Tracheal epithelial cell (primary cell): Measurements from ENCODE around the gene AP1M1. TPM values are rescaled to one million over a fixed set of nuclear protein-coding genes. Genes with fewer than 3 reads are reported as not detected.

Experiments
- total RNA-seq: library from RNA; depleted of rRNA; stranded (reverse); fragments of >200 nt; gene quantifications from 2 replicates; pipeline ENCODE4 v1.2.1, GENCODE V29; 2014

AP1M1 gene
- total RNA-seq = 21.3 and 37.8 TPM in 2 replicates

DNA sequence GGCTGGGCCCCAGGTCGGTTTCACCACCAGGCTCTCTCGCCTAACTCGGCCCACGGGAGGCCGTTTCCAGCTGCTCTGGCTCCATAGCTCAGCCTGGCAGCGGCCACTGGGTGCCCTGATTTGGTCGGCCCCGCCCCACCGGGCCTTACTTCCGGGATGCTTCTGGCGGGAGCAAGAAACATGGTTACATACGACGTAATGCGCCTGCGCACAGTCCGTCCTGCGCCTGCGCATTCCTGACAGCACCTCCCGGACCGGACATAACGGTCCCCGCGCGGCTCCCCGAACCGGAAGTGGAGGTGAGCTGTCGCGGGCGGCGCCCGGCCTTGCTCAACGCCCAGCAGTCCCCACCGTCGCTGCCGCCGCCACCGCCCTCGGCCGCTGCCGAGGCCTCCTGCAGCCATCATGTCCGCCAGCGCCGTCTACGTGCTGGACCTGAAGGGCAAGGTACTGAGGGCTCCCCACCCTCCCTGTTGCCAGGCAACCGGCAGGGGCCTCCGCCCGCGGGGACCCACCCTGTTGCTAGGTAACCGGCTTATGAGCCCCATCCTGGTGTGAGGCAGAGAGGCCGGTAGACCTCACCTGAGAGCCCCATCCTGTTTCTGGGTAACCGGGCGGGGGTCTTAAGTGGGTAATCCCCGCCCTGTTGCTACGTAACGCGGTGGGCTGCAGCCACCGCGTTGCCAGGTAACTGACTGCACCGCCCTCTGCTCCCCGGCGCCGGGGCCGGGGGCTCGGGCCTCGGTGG is at the start of gene AP1M1:
Gene AP1M1, plus strand, starts transcription at position 290 of the 748 bp plus-strand sequence. Its CDS starts 116 bp downstream, at position 406.

GRCh38 chr19:16185123-16185767 is 12.5 kb upstream of the AP1M1 start, which contains the start of gene FAM32A:
Gene FAM32A (plus strand): TSS chr19:16185410. CDS start chr19:16185443, 33 bp downstream.

Other genes starting within 250 kb of the AP1M1 start
- gene OR10H4, start 248.9 kb upstream of the AP1M1 start, total RNA-seq = not detected in 2 replicates
- 159 and 486 TPM in 2 replicates for gene TPM4, start 121.4 kb upstream of the AP1M1 start, total RNA-seq
- 32.0 and 47.0 TPM in 2 replicates for gene RAB8A, start 86.0 kb upstream of the AP1M1 start, total RNA-seq
- gene HSH2D, start 54.2 kb upstream of the AP1M1 start, total RNA-seq = 0.43 and 0.96 TPM in 2 replicates
- gene CIB3, start 24.4 kb upstream of the AP1M1 start, total RNA-seq = not detected in 2 replicates
- gene FAM32A, start 12.5 kb upstream of the AP1M1 start, total RNA-seq = 82.3 and 108 TPM in 2 replicates
- 0.21 and 0.24 TPM in 2 replicates for gene KLF2, start 126.9 kb downstream of the AP1M1 start, total RNA-seq